Ramos (cell line): ENCODE data around the gene UNC5A.

Experiments used
- in situ Hi-C: fragments of 300-500 bp; cut with MboI; formaldehyde crosslinking; loops from one replicate; pipeline ENCODE4 v1.14.3; 2022; ENCODE audit warnings: low sequenced_read_pairs; ENCODE audit not compliant: unreplicated experiment

UNC5A gene

GRCh38 chr5:176781054-176781375 lies 29.3 kb upstream of the UNC5A start:
- in situ Hi-C loops = no loop called here

GRCh38 chr5:176781638-176782570 lies 28.5 kb upstream of the UNC5A start:
- in situ Hi-C loops = no loop called here

DNA sequence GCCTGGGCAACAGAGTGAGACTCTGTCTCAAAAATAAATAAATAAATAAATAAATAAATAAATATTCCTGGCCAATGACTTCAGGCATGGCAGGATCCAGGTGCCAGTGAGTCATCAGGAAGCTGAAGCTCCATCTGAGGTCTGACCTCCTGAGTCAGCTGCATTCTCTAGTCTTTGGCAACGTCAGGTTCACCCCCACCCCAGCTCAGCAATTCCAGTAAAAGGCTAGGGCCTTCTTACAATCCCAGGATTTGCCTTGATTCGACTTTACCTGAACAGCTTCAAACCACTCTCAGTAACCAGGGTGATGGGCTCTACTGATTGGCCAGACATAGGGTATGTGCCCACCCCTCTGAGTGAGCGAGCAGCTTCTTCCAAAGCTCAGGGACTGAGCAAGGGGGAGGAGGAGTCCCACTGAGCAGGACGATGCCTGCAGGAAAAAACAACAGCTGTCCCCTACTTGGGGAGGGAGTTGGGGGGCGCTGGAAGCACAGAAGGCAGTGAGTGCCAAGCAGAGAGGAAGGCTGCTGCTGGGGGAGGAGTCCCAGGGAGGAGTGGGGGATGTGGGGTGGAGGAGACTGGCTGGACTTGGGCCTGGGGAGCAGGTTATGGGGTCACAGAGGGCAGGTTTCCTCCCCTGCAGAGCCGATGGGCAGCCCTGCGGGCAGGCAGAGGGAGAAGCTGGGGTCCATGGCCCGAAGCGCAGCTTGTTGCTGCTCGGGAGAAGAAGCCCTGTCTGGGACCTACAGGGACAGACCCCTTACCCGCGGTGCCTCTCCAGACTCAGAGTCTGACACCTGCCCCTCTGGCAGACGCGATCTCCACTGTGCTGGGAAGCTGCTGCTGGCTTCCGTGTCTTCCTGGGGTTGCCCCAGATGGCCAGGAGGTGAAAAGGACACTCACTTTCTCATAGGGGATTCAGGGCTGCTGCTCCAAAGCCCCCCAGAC lies 25.9 kb upstream of the UNC5A start:
- in situ Hi-C loops = no loop called here

- in situ Hi-C loops = no loop called here
These were observed 24.9 kb upstream of the UNC5A start for GRCh38 chr5:176785184-176786145.

- in situ Hi-C loops = no loop called here
These were observed 22.7 kb upstream of the UNC5A start for GRCh38 chr5:176787676-176788075.

DNA sequence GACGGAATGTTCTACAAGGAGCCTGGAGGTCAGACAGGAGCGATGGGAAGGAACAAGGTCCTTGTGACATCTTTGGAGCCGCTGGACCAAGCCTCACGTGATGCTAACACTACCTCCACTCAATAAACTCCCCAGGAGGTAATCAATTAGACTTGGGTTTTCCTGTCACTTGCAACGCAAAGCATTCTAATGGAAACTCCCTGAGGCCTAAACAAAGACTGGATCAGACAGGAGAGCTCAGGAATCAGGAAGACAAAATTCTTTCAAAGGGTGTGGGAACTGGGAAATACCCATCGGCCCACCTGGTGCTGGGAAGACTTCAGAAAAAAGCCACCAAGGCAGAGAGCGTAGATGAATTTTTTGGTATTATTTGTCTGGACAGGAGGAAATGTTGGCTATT lies 22.3 kb upstream of the UNC5A start:
- in situ Hi-C loops = no loop called here

DNA sequence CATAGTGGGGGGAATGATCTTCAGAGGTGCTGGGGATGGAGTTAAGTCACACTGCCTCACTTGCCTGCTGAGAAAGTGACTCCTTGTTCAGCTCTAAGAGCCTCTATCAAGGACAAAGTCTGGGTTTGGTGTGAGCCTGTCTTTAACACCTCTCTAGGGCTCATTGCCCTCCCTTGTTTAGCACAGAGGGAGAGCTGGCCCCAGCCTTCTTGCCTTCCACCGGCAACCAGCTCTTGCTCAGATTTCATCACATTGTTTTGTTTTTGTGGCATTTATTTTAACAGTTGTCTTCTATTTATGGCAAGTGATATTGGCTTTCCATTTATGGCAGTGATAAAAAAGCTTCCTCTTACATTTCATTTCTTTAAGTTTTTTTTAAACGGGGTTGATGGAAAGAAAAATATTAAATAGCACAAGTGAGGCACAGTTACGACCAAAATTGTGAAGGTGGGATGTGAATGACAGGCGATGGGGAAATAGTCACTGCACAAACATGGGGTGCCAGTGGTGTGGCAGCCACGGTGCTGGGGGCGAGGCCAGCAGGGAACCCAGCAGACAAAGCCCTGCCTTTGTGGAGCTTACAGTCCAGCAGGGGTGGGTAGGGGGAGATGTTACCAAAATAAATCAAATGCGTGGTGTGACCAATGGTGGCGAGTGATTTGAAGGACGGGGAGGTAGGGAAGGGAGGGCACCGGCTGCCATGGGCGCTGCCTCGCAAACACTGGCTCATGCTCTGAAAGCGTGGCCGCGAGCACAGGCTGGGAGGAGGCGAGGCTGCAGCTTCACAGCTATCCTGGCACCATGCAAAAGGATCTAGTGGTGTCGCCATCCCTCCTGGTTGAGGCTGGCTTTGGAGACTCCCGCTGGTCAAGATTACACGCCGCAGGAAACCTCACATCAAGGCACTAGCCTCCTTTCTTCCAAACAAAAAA lies 21.2 kb upstream of the UNC5A start:
- in situ Hi-C loops = no loop called here

DNA sequence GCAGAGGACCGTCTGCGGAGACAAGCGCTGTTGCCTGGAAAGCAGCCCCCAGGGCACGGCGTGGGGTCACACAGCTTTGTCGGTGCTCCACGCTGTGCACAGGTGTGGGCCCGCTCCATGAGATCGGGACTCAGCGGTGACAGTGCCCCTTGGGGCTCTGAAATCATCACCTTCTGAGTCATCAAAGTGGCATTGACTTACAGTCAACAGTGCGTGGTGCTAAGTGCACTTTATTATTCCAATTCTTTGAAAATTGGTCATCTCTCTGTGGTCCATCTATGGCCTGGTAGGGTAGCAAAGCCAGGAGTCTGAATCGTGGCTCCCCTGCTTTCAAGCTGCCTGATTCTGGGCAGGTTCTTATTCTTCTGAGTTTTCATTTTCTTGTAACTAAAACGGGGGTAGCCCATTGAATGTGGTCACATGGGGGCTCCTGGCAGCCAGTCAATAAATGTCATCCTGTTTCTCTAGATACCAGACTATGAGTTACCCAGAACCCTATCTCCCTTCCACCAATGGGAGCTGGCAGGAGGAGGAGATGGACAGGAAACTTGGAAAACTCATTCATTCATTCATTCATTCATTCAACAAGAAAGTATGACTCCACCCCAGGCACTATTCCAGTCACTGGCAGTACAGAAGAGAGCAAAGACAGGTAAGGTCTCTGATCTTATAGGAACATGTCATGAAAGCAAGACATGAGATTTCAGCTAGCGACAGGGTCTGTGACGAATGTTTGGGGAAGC lies 20.3 kb upstream of the UNC5A start:
- in situ Hi-C loops = no loop called here

- in situ Hi-C loops = no loop called here
These were observed 19.4 kb upstream of the UNC5A start for GRCh38 chr5:176790941-176791340.

GRCh38 chr5:176792655-176793342 lies 17.6 kb upstream of the UNC5A start:
- in situ Hi-C loops = no loop called here

DNA sequence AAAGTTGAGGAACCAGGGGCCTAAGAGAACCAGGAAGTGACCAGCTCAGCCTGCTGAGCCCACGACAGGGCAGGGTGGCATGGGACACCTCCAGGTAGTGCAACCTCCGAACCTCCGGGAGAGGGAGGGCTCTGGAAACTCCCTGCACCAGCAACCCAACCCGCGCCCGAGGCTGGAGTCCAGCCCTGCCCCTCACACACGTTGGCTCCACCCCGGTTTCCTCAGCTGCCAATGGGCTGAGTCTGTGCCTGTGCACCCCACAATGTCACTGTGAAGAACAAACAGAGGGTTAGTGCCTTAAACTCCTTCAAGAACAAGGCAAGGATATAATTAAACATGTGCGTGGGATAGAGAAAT lies 17.0 kb upstream of the UNC5A start:
- in situ Hi-C loops = no loop called here

DNA sequence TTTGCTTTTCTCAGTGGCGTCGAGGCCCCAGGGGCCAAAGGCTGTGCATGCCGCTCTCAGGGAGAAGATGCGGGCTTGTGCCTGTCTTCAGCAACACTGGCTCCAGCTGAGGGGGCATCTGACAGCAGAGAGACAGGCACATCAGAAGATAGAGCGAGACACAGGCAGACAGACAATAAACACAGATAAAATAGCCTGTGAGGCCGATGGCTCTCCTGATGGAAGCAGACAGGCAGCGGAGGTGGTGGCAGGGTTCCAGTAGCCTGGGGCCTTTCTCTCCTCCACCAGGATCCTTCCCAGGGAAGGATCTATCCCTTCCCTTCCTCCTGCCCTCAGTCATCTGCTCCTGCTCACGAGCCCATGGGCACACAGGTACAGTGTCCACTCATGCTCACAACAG lies 16.6 kb upstream of the UNC5A start:
- in situ Hi-C loops = no loop called here

DNA sequence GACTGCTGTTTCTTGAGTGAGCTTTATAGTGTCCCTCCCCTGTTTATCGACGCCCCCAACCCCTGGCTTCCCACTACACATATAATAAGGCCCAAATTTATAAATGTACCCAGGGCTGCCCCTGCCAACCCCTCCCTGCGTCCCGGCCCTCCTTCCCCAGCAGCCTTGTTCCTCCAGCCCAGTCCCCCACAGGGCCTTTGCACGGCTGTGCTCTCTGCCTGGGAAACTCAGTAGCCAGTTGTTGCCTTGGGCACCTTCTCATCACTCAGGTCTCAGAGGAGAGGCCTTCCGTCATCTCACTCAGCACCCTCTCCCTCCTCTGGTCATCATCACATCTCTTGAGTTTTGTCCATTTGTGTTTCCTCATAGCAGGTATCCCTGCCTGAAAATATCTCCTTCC lies 15.8 kb upstream of the UNC5A start:
- in situ Hi-C loops = no loop called here

- in situ Hi-C loops = no loop called here
These were observed 13.9 kb upstream of the UNC5A start for GRCh38 chr5:176796411-176796810.

GRCh38 chr5:176796970-176797369 lies 13.4 kb upstream of the UNC5A start:
- in situ Hi-C loops = no loop called here

DNA sequence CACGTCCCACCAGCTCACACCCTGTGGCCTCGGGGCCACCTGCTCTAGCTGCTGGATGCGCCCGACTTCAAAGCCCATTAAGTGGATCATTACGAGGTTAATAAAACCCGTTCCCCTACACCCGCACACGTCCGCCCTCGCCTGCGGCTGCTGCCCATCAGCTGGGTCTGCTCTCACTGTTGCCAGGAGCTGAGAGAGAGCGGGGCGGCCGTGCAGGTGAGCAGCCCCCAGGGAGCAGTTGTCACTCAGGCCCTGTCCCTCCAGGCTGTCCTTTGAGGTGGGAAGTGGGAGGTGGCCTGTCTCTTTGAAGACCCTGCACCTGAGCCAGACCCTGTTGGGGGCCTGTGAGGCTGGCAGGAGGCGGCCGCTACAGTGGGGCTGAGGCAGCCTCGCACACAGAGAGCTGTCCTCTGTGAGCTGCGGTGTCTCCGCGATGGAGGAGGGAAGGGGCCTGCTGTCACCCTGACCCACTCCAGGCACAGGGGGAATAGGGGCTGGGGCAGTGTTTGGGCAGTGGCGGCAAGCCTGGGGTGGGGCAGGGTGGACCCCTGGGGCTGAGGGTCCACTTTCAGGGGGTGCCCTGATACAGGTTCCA lies 12.8 kb upstream of the UNC5A start:
- in situ Hi-C loops = no loop called here

DNA sequence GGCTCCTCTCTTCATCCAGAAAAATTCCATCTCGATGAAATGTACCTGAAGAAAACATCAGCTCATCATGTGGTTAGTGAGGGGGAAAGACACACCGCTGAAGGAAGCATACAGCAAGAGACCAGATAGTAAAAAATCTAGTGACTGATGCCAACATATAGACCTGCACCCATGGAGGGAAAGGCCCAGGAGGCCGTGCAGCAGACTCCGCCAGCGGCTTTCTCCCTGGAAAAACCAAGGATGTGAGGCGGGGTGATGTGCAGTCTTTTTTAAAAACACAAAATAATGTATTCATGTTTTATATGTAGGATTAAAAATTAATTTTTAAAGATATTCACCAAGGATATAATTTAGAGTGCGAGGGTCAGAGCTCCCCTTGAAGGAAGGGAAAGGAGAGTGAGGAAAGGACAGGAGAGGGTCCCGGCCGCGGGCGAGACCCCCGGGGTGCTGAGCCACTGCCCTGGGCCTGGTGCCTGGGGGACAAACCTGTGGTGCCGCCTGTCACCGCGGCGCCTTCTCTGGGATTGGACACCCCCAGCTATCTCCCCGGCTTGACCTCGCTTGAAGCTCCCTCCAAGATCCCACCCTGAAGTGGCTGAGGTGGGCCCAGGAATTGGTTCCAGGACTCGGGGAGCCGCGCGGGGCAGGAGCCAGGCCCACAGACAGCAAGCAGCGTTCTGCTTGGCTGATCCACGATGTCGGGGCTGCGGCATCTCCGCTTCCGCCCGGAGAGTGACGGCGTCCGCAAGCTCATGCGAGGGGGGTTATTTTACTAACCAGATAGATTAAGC lies 12.1 kb upstream of the UNC5A start:
- in situ Hi-C loops = no loop called here
